Germinal center (tissue), 1 donor: ENCODE data around the gene PABPC5.
A peak's percentile ranks its signal among the peaks of the same experiment; 100 is the strongest.

ENCODE experiments used
- DNase-seq: peaks from one replicate; pipeline ENCODE4 v3.0.0; 2012; ENCODE audit warnings: mixed read lengths, low spot score

PABPC5 gene

DNA sequence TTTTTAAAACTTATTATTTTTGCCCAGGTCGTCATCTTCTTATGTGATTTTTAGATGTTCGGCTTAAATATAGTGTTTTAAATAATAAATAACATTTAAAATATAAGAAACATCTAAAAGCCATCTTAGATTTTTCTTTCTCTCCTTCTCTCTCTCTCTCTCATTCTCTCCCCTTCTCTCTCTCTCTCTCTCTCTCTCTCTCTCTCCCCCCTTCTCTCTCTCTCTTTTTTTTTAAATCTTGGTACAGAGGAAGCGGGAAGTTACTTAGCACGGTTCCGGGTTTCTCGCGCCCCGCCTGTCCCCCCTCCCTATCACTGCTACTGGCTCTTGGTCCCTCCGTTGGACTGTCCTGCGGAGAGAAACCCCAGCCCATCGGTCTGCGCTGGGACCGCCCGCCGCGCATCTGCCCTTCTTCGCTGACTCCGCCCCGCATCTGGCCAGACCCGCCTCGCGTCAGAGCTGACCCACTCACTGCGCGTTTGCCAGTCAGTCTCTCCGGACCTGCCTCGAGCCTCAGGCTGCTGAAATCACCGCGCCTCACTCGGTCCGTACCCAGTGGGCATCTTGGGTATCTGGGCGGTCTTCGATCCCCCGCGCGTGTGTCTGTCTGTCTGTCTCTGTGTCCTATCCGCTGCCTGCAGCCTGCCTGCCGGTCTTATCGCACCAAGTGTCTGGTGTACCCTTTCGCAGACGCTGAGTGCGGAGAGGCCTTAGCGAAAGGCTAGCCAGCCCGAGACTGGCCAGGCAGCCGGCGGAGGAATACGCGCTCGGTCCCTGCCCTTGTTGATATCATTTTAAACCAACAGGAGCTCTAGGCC lies at the start of gene PABPC5:
Gene PABPC5, plus strand, starts transcription at position 489 of the 818 bp plus-strand sequence. CDS start 739 bp downstream, outside the sequence.
- peak; percentile 1 for DNase-seq

DNA sequence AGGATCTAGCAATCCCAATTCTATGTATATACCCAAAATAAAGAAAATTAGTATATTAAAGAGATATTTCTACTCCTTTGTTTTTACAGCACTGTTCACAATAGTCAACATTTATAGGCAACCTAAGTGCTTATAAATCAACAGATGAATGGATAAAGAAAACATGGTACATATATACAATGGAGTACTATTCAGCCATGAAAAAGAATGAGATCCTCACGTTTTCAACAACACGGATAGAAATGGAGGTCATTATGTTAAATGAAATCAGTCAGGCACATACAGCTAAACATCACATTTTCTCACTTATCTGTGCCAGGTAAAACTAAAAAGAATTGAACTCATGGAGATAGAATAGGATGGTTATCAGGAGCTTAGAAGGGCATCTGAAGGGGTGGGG lies 45.6 kb upstream of the PABPC5 start:
- DNase-seq, result no peak

GRCh38 chrX:91414713-91415112 lies 19.9 kb upstream of the PABPC5 start:
- DNase-seq, result no peak

GRCh38 chrX:91435395-91435794 lies 756 bp downstream of the PABPC5 start:
- DNase-seq, result no peak
